Epithelial cell of esophagus (primary cell): ENCODE results near the gene KCNJ10.

Experiments
- DNase-seq: peaks from one replicate; pipeline ENCODE4 v3.0.0; 2010; ENCODE audit warnings: low read depth
- H3K4me3 ChIP-seq: 2 replicates; pipeline ENCODE4 v1.5.1; 2011; ENCODE audit warnings: mild to moderate bottlenecking, low read length, control low read depth
- TF ChIP-seq, protein P1 (sequence below): IDR thresholded peaks from 2 replicates; pipeline ENCODE4 v1.5.1; 2011; ENCODE audit warnings: low read depth, mild to moderate bottlenecking, low read length, control low read depth, inconsistent platforms; ENCODE audit not compliant: insufficient read depth; ENCODE audit errors: missing control alignments

KCNJ10 gene

GRCh38 chr1:159964144-159964543 lies 105.8 kb downstream of the KCNJ10 start:
- TF ChIP-seq, protein P1, sequence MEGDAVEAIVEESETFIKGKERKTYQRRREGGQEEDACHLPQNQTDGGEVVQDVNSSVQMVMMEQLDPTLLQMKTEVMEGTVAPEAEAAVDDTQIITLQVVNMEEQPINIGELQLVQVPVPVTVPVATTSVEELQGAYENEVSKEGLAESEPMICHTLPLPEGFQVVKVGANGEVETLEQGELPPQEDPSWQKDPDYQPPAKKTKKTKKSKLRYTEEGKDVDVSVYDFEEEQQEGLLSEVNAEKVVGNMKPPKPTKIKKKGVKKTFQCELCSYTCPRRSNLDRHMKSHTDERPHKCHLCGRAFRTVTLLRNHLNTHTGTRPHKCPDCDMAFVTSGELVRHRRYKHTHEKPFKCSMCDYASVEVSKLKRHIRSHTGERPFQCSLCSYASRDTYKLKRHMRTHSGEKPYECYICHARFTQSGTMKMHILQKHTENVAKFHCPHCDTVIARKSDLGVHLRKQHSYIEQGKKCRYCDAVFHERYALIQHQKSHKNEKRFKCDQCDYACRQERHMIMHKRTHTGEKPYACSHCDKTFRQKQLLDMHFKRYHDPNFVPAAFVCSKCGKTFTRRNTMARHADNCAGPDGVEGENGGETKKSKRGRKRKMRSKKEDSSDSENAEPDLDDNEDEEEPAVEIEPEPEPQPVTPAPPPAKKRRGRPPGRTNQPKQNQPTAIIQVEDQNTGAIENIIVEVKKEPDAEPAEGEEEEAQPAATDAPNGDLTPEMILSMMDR, result no peak
- no peak for DNase-seq
- peak overlapping the region; percentile 25 for H3K4me3 ChIP-seq

DNA sequence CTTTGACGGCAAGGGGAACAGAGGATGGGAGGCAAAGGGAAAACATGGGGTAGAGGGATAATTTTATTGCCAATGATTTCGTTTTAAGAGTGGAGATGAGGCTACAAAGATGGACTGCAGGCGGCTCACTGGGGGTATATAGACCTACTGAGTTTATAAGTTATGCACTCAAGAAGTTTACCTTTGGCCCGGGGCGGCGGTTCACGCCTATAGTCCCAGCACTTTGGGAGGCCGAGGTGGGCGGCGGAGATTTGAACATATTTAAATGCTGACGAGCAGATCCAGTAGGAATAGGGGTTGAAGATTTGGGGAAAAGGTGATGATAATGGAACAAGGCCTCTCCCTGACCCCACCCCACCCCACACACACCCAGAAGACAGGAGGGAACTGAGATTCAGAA lies 107.8 kb downstream of the KCNJ10 start:
- H3K4me3 ChIP-seq, result peak overlapping the region; percentile 84
- TF ChIP-seq, protein P1, result no peak
- no peak for DNase-seq

DNA sequence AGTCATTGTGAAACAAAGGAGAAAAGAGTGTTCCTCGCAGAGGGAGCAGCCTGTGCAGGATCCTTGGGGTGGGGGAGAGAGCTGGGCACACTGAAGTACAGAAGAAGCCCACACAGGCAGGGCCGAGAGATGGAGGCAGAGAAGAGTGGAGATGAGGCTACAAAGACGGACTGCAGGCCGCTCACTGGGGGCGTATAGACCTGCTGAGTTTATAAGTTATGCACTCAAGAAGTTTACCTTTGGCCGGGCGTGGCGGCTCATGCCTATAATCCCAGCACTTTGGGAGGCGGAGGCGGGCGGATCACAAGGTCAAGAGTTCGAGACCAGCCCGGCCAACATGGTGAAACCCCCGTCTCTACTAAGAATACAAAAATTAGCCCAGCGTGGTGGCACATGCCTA lies 108.3 kb downstream of the KCNJ10 start:
- TF ChIP-seq, protein P1, result no peak
- peak overlapping the region; percentile 84 for H3K4me3 ChIP-seq
- DNase-seq, result no peak

DNA sequence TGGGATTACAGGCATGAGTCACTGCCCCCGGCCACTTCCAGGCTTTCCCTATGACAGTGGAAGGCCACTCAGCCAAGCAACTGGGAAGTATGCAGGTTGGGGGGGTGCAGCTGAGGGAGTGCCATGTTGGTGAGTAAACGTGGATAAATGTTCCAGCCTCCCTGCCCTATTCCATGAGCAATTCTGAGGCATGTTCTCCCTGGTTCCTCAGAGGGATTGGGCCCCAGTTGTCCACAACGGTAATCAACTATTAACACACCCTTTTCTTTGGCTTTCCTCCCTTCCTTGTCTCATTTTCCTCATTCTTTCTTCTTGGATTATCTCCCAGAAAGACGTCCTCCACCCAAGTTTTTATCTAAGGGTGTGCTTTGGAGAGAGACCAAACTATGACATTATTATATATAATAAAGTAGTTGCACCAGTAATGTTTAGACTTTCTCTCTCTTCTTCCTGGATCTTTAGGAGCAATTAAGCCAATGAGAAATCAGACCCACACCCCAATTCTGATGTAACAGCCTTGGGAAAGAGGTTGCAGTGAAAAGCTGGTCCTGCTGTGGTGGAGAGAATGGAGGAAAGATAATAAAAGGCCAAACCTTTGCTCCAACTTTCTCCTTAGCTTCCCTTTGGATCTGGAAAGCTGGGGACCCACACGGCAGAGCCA lies 109.1 kb downstream of the KCNJ10 start:
- H3K4me3 ChIP-seq, result peak overlapping the region; percentile 84
- TF ChIP-seq, protein P1, result no peak
- peak; percentile 97 for DNase-seq

DNA sequence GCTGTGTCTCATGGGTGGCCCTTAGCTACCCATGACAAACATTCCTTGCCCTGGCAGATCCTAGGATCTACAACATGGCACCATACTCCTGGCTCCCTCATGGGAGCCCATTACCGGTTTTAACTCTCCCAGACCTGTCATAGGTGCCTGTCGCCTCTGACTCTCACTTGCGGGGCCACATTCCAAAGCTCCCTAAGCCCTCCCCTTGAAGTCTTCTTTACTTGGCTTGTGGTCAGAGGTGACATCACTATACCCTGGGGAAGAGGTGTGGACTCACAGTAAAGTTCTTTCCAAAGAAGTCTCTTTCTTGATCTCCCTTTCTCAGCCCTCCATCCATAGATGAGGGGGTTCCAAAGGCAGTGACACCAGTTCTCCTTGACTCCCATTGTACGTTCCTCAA lies 110.5 kb downstream of the KCNJ10 start:
- TF ChIP-seq, protein P1, result no peak
- DNase-seq, result peak; percentile 93
- H3K4me3 ChIP-seq, result no peak overlapping the region

GRCh38 chr1:159958719-159959380 lies 111.1 kb downstream of the KCNJ10 start:
- H3K4me3 ChIP-seq, result no peak overlapping the region
- DNase-seq, result no peak
- TF ChIP-seq, protein P1, result no peak

DNA sequence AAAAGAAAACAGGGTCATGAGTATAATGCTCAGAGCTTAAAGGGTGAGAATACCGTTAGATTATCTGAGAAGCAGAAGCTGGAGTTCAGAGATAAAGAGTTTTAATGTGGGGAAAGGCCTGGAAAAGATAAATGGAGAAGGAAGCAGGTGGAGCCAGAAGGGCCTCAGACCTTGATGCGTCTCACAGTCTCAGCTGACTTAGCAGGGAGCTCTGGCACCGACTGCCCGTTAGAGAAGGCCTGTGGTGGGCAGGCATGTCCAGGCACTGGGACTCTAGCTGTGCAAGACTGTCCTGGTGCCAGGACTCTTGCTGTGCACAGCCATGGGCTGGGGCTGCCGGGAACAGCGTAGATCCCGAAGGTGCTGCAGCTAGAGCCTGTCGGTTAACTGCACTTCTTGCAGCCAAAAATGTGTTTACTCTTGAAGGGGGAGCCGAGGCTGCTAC lies 112.1 kb downstream of the KCNJ10 start:
- H3K4me3 ChIP-seq, result no peak overlapping the region
- no peak for DNase-seq
- TF ChIP-seq, protein P1, result no peak
